Skeletal muscle cell (primary cell): ENCODE results near the gene KRT80.
A peak's percentile ranks its signal among the peaks of the same experiment; 100 is the strongest.

ENCODE experiments used
- DNase-seq: peaks from one replicate; pipeline ENCODE4 v3.0.0-alpha.2; 2010; ENCODE audit warnings: low read depth
- H3K4me3 ChIP-seq: 2 replicates; pipeline ENCODE4 v1.5.1; 2011; ENCODE audit warnings: low read depth, mild to moderate bottlenecking, control low read depth, low read length, moderate library complexity

Gene KRT80

GRCh38 chr12:52147367-52147963 lies 44.3 kb downstream of the KRT80 start:
- peak; percentile 96 for DNase-seq
- no peak overlapping the region for H3K4me3 ChIP-seq

- no peak overlapping the region for H3K4me3 ChIP-seq
- no peak for DNase-seq
Measured at GRCh38 chr12:52146822-52147366, 44.9 kb downstream of the KRT80 start.

- DNase-seq, result no peak
Measured at GRCh38 chr12:52146089-52146821, 45.6 kb downstream of the KRT80 start.

DNA sequence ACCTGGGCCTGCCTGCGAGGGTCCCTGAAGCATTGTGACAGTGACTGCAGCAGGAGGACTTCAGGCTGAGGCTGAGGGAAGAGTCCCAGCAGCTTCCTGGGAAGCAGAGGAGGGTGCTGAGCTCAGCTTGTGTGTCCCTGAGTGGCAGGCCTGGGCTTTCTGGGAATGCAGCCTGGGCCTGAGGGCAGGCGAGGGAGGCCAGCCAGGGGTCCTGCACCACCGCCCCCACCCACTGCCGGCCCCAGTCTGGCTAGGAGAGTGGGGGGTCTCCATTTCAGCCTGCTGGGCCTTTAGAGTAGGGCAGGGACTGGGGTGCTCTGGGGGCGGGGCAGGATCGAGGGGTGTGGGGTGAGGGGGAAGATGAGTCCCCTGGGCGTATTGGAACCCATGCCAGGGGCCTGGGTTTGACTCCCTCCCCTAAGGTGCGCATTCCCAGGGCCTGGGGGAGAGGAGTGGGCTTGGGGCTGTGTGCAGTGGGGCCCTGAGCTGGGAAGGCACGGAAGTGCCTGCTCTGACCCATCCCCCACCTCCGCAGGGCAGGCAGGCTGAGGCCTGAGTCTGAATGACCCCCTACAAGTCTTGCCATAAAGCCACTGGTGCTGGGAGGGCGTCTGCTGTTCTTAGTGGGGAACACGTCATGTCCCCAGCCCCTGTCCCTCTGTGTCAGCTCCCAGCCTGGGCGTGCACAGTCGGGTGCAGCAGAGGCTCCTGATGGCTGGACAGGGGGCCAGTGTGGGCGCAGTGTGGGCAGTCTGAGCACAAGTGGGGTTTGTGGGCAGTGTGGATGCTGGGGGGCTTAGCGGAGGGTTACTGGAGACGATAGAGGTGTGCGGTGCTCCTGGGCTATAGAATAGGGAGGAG lies 46.4 kb downstream of the KRT80 start:
- DNase-seq, result no peak
- no peak overlapping the region for H3K4me3 ChIP-seq

More at GRCh38 chr12:52146089-52146821, 45.6 kb downstream of the KRT80 start:
- no peak overlapping the region for H3K4me3 ChIP-seq

DNA sequence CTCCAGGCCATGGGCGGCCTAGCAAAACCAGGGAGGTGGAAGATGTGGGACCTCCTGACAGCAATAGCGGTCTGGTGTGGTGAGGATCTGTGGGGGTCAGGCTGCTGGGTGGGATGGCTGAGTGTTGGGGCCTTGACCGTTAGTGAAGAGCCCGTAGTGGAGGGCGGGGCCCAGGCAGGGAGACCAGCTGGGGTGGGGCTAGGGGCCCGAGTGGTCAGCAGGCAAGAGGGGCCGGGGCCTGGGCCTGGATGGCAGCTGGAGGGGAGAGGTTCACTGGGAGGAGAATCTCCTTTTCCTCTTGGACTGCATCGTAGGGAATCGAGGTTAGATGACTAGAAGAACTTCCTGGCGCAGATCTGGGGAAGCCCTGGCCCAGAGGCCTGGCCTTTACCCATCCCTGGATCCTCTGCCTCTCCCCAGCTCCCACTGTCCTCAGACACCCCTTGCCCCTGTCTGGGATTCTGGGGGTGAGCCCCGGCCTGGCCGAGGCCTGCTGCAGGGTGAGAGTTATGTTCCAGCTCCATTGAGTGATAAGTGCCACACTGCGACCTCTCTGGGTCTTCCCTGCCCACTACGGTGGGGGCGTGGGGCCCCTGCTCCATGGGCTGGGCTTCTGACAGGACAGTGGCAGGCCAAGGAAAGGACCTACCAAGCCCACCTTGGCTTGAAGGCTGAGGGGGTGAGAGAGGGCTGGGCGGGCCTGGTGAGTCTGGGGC lies 47.1 kb downstream of the KRT80 start:
- no peak for DNase-seq
- no peak overlapping the region for H3K4me3 ChIP-seq

GRCh38 chr12:52142431-52142830 lies 49.4 kb downstream of the KRT80 start:
- no peak for DNase-seq
- H3K4me3 ChIP-seq, result no peak overlapping the region

DNA sequence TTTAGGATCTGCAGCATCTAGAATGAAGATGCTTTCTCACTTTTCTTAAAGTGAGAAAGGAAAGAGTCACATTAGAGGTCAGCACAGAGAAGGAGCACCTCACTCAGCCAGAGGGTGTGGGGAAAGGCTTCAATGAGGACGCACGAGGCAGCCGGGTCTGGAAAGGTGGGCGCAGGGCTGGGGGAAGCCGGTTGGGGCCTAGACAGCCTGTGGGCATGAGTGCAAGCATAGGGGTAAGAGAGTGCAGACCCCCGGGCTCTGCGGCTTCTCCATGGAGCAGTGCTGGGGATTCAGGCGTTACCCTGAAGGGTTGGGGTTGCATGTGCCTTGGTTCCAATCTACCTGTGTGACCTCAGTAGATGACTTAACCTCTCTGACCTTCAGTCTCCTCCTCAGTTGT lies 49.9 kb downstream of the KRT80 start:
- no peak for DNase-seq
- H3K4me3 ChIP-seq, result no peak overlapping the region

GRCh38 chr12:52141306-52141705 lies 50.5 kb downstream of the KRT80 start:
- DNase-seq, result no peak
- H3K4me3 ChIP-seq, result no peak overlapping the region

DNA sequence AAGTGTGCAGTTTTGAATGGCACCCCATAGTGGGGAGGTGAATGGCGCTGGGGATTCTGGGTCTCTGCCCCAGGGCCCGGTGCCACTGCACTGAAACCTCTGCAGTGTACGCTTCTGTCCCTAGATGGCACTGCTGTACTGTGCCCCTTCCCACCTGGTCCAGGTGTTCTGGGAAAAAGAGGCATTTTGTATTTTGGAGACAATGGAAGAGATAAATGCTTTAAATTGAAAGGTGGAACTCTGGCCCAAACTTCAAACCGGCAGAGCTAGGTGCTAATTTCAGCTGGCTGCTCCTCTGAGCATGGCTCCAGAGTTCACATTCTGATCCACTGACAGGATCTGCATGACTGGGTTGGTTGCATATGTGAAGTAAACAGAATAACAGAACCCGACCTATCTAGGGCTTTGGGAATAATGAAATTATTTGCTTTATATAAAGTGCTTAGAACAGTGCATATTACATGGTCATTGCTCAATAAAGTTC lies 52.2 kb downstream of the KRT80 start:
- DNase-seq, result no peak
- H3K4me3 ChIP-seq, result no peak overlapping the region

DNA sequence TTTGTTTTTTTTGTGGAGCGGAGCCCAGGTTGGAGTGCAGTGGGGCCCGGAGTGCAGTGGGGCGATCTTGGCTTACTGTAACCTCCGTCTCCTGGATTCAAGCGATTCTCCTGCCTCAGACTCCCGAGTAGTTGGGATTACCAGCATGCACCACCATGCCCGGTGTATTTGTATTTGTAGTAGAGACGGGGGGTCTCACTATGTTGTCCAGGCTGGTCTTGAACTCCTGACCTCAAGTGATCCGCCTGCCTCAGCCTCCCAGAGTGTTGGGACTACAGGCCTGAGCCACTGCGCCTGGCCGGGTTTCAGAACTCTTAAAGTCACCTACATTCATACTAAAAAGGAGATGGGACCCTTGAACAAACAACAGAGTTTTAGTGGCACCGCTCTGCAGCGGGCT lies 52.7 kb downstream of the KRT80 start:
- H3K4me3 ChIP-seq, result no peak overlapping the region
- DNase-seq, result no peak

- DNase-seq, result no peak
- H3K4me3 ChIP-seq, result no peak overlapping the region
Measured at GRCh38 chr12:52137746-52138145, 54.1 kb downstream of the KRT80 start.

DNA sequence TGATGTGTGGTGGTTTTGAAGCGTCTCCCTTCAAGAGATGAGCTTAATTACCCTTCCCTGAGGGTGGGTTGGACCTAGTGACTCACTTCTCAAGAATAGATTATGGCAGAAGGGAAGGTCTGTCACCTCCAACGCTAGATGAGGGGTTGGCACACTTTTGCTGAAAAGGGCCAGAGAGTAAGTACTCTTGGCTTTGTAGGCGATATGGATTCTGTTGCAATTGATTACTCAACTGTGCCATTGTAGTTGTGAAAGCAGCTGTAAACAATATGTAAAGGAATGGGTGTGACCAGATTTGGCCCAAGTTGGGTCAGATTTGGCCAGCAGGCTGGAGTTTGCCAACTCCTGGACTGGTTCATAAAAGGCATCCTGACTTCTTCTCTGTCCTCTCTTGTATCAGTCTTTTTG lies 59.1 kb downstream of the KRT80 start:
- no peak for DNase-seq
- no peak overlapping the region for H3K4me3 ChIP-seq

DNA sequence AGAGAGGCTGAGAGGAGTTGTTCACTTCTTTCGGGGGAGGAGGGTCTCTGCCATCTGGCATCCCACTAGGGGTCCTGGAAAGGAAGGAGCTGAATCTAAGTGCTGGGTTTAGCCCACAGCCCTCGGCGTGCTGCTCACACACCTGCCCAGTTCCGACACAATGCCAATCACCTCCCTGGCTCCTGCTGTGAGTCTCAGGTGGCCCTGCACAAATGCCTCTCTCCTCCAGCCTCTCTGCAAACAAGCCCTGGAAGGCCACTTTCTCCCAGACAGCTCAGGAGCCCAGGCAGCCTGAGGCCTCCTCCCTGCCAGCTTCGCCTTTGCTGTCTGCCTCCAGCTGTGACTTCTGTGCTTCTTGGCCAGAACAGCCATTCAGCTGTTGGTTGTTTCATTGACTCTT lies 61.1 kb downstream of the KRT80 start:
- no peak overlapping the region for H3K4me3 ChIP-seq
- no peak for DNase-seq

- H3K4me3 ChIP-seq, result no peak overlapping the region
- DNase-seq, result no peak
Measured at GRCh38 chr12:52127683-52128450, 63.9 kb downstream of the KRT80 start.

- H3K4me3 ChIP-seq, result no peak overlapping the region
- DNase-seq, result no peak
Measured at GRCh38 chr12:52126605-52127578, 64.9 kb downstream of the KRT80 start.

DNA sequence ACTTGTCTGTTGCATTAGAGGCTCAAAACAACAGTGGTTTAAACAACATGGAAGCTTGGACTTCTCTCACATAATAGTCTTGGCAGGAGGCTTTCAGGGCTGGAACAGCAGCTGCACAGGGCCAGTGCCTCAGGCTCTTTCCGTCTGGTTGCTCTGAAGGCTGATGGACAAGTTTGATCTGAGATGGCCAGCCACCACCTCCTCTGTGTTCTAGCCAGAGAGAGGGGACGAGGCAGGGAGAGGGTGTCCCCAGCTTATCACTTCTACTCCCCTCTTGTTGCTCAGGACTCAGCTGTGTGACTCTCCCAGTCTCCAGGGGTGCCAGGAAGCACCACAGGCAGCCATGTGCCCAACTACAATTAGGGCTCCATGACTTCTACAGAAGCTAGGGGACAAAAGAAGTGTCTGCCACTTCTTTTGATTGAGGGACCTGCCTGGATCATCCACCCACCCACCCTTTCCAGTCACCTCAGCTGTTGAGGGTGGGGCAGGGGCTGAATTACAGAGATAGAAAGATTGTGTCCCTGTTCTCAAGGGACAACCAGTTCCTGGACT lies 65.7 kb downstream of the KRT80 start:
- no peak for DNase-seq
- H3K4me3 ChIP-seq, result no peak overlapping the region

DNA sequence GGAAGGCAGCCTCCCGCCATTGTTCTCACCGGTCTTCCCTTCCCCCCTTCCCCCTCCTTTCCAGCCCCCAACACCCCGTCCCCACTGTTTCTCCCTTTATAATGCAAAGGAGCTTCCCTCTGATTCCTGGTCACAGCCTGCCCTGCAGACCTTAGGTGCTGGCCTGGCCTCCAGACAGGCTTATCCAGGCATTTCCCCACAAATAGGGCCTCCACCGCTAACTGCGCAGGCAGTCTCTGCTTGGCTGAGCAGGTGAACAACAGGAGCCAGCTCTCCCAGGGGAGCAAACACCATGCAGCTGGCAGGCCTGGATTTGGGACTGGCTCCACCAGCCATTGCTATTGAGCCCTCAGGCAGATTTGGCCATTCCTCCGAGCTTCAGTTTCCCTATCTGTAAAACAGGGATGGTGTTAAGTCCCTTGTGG lies 66.3 kb downstream of the KRT80 start:
- no peak for DNase-seq
- no peak overlapping the region for H3K4me3 ChIP-seq
